T-cell (primary cell): ENCODE data around the gene HSDL1. TPM values are rescaled to one million over a fixed set of nuclear protein-coding genes. Genes with fewer than 3 reads are reported as not detected.
"Not testable (repeated sequence)": the region's sequence is repeated elsewhere in the genome, so short reads cannot be mapped to it uniquely, and the experiment has no call there.

Experiments
- ATAC-seq, 4 experiments: fragments of 200-7000 bp in 3 of 4; fragments of 150-1000 bp in 1 of 4; cut with Tn5 transposase; replicated peaks in 1 of 4; 1 replicate in 3 of 4; 2 replicates in 1 of 4; pipeline ENCODE4 v1.10.0; 2021; ENCODE audit warnings: moderate library complexity in 3 of 4, mild to moderate bottlenecking in 2 of 4, moderate number of reproducible peaks in 1 of 4
- CTCF ChIA-PET, 2 donors: fragments of 300-600 bp; sonication (Branson Sonifier 250); formaldehyde crosslinking; loops; one replicate each; lab custom pipeline; 2022; ENCODE audit warnings: antibody characterized with exemption in 2 of 2; lab: Charles Lee
- POLR2A ChIA-PET, 2 donors: fragments of 300-600 bp; sonication (Branson Sonifier 250); formaldehyde crosslinking; loops; one replicate each; lab custom pipeline; 2022; ENCODE audit warnings: antibody characterized with exemption in 2 of 2; lab: Charles Lee
- DNase-seq, 35 experiments: peaks; one replicate each; pipeline versions ENCODE4 v3.0.0 to v3.0.0-alpha.2; 2013 to 2023
- H3K27ac ChIP-seq: one replicate; pipeline ENCODE4 v1.5.1; 2013; ENCODE audit warnings: low read length
- H3K27me3 ChIP-seq, 2 experiments: replicated peaks in 1 of 2; 1 replicate in 1 of 2; 2 replicates in 1 of 2; pipeline versions ENCODE4 v1.6.1 to v1.7.0; 2013; ENCODE audit warnings: low read length in 1 of 2, mixed read lengths in 1 of 2; ENCODE audit not compliant: control insufficient read depth in 2 of 2, insufficient read depth in 2 of 2; ENCODE audit errors: extremely low read depth in 1 of 2
- H3K36me3 ChIP-seq, 2 donors: 1 replicate in 1 of 2; 2 replicates in 1 of 2; pipeline versions ENCODE4 v1.6.1 to v1.7.0; 2013; ENCODE audit warnings: low read length in 1 of 2; ENCODE audit not compliant: control insufficient read depth in 2 of 2, insufficient read depth in 1 of 2; ENCODE audit errors: extremely low read depth in 1 of 2
- H3K4me1 ChIP-seq, 2 experiments: 1 replicate in 1 of 2; 2 replicates in 1 of 2; pipeline versions ENCODE4 v1.6.1 to v1.7.0; 2013; ENCODE audit warnings: low read length in 2 of 2, mixed read lengths in 1 of 2; ENCODE audit not compliant: insufficient read depth in 2 of 2, control insufficient read depth in 1 of 2; ENCODE audit errors: extremely low read depth in 1 of 2
- H3K4me3 ChIP-seq, 2 donors: 1 replicate in 1 of 2; 2 replicates in 1 of 2; pipeline versions ENCODE4 v1.5.1 to v1.7.0; 2013; ENCODE audit warnings: mild to moderate bottlenecking in 2 of 2, low read length in 1 of 2, moderate library complexity in 1 of 2; ENCODE audit not compliant: control insufficient read depth in 1 of 2; ENCODE audit errors: extremely low read depth in 1 of 2
- H3K9me3 ChIP-seq: 2 replicates; pipeline ENCODE4 v1.7.0; 2013
- H3K27ac Mint-ChIP-seq, 2 donors: one replicate each; pipeline ENCODE4 v1.8.0; 2020 to 2021; ENCODE audit warnings: mild to moderate bottlenecking in 2 of 2, mixed read lengths in 2 of 2
- H3K27me3 Mint-ChIP-seq, 2 donors: one replicate each; pipeline ENCODE4 v1.8.0; 2021 to 2022; ENCODE audit warnings: mixed read lengths in 2 of 2
- H3K36me3 Mint-ChIP-seq: one replicate; pipeline ENCODE4 v1.8.0; 2021; ENCODE audit warnings: mixed read lengths
- H3K4me1 Mint-ChIP-seq, 3 donors: one replicate each; pipeline ENCODE4 v1.8.0; 2020 to 2022; ENCODE audit warnings: mixed read lengths in 3 of 3, mild to moderate bottlenecking in 1 of 3
- H3K4me3 Mint-ChIP-seq, 3 donors: one replicate each; pipeline ENCODE4 v1.8.0; 2020 to 2022; ENCODE audit warnings: mild to moderate bottlenecking in 3 of 3, mixed read lengths in 3 of 3, moderate library complexity in 3 of 3
- H3K9me3 Mint-ChIP-seq, 3 donors: one replicate each; pipeline ENCODE4 v1.8.0; 2020 to 2022; ENCODE audit warnings: mixed read lengths in 3 of 3
- WGBS: methylation state at CpG from one replicate; pipeline ENCODE4 v1.1.5; 2013; ENCODE audit warnings: missing lambda C conversion rate; ENCODE audit not compliant: insufficient coverage; 5-methylcytosine and 5-hydroxymethylcytosine counted together
- total RNA-seq, 35 experiments: library from RNA in 6 of 35; stranded (reverse) in 6 of 35; fragments of 120-200 nt in 1 of 35; gene quantifications; one replicate each; pipeline versions ENCODE4 v1.2.1 to v1.2.4 and lab custom pipeline; 2013 to 2026

The HSDL1 gene
- total RNA-seq, 5 donors from 2014 or later (not counting 1 experiment from before 2014, with no cell fraction given) = 11.9 to 23.5 (median 20.4) TPM

DNA sequence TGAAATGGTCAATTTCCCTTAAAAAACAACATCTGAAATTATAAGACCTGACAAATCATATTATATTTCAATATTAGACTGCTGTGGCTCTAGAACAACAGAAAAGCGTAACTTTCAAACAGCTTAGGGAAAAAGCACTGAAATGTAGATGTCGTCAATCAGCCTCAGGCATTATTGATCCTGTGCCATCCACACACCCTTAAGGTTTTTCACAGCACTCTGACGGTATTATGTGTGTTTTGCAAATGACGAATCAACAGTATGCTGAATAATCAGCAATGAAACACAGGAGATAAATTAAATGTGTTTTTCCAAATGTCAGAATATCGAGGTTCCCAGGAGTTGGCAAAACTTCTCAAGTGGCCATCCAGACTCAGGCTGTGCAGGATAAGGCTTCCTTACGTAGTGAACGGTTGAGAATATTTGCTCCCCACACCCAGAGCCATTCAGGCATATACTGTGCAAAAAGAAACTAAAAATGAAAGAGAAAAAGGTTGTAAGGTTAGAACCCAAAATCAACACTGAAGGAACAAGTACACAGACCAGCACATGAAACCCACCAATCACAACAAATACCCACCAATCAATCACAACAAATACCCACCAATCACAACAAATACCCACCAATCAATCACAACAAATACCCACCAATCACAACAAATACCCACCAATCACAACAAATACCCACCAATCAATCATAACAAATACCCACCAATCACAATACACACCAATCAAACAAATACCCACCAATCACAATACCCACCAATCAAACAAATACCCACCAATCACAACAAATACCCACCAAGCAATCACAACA is 20.5 kb downstream of the HSDL1 start:
- 90% methylated on average over 2 of the region's 7 CpGs for WGBS
- no peaks in the 10 kb centered on the region for H3K4me1 Mint-ChIP-seq
- CTCF ChIA-PET = no interaction called here
- POLR2A ChIA-PET = no interaction called here
- Histone ChIP-seq H3K9me3 (no peaks in the 10 kb centered on the region), H3K27me3 (no peaks in the 10 kb centered on the region), H3K27ac (no peak overlapping the region), H3K36me3 (peaks cover under 1 to 10% of the 10 kb centered on the region in 2 donors), H3K4me3 (no peak overlapping the region), H3K4me1 (no peaks in the 10 kb centered on the region)
- ATAC-seq (no peak), DNase-seq (no peak)
- no peaks in the 10 kb centered on the region for H3K9me3 Mint-ChIP-seq
- H3K27me3 Mint-ChIP-seq = no peaks in the 10 kb centered on the region
- H3K4me3 Mint-ChIP-seq = no peak overlapping the region
- peaks cover 29% of the 10 kb centered on the region for H3K36me3 Mint-ChIP-seq
- H3K27ac Mint-ChIP-seq = no peak overlapping the region

DNA sequence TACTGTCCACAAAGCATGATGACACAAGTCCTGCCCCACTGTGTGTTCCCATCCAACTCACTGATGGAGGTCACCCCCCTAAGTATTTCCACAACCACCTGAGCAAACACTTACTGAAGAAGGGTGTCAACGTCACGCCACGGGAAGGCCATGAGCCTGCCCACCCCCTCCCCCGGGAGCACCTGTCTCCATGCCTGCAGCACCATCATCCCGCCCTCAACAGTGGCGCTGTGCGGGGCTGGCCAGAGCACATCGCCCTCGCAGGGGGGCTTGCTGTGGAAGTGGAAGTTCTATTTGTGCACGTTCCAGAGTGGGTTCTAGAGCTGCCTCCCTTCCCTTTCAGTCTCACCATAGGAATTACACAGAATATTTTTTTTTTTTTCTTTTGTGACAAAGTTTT is 24.0 kb downstream of the HSDL1 start:
- WGBS = no CpG with 5 or more reads among the region's 10 CpGs
- Histone ChIP-seq H3K36me3 (peaks cover 0 to 8% of the 10 kb centered on the region in 2 donors), H3K4me1 (peaks cover under 1 to 11% of the 10 kb centered on the region in 2 experiments), H3K4me3 (no peak overlapping the region), H3K9me3 (no peaks in the 10 kb centered on the region), H3K27ac (no peak overlapping the region), H3K27me3 (no peaks in the 10 kb centered on the region)
- no peak for ATAC-seq
- Mint-ChIP-seq H3K36me3 (peaks cover 16% of the 10 kb centered on the region), H3K27ac (no peak overlapping the region), H3K27me3 (no peaks in the 10 kb centered on the region), H3K4me1 (peaks cover 9 to 13% (median 12%) of the 10 kb centered on the region in 3 donors), H3K9me3 (no peaks in the 10 kb centered on the region), H3K4me3 (no peak overlapping the region)
- DNase-seq = no peak
- ChIA-PET CTCF (no interaction called here), POLR2A (no interaction called here)

DNA sequence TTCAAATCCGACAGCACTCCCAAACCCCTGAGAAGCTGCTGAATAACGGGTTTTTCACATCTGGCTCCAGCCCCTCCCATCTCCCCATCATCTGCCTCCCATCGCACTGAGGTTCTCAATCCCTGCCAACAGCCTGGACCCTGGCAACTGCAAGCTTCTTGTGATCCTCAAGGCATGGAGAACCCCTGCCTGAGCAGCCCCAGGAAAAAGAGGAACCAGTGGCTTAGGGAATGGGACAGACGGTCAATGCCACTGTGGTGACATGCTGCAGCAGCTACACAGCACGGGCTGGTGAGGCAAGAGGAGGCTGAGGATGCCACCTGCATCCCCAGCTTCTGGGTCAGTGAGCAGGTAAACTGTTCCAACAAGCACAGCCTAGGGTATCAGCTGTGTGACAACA is 25.0 kb downstream of the HSDL1 start:
- 82% methylated on average over 5 of the region's 5 CpGs for WGBS
- DNase-seq (no peak), ATAC-seq (no peak)
- Histone ChIP-seq H3K27ac (no peak overlapping the region), H3K4me3 (no peak overlapping the region), H3K27me3 (no peaks in the 10 kb centered on the region), H3K4me1 (peaks cover 10 to 19% of the 10 kb centered on the region in 2 experiments), H3K9me3 (no peaks in the 10 kb centered on the region), H3K36me3 (peaks cover 0 to 8% of the 10 kb centered on the region in 2 donors)
- ChIA-PET POLR2A (interaction anchor here in 1 of 2 donors (0.7 kb wide), 1 partner anchor 24 kb away, joined by 3 read pairs; no protein-coding TSS in a partner anchor), CTCF (interaction anchor here in 1 of 2 donors (0.5 to 1.2 kb wide), 2 partner anchors 24 to 67 kb away, joined by 4 to 5 read pairs; partner anchors contain the start of gene TAF1C)
- Mint-ChIP-seq H3K4me1 (peaks cover 18 to 23% (median 19%) of the 10 kb centered on the region in 3 donors), H3K4me3 (no peak overlapping the region), H3K27ac (no peak overlapping the region), H3K27me3 (no peaks in the 10 kb centered on the region), H3K9me3 (no peaks in the 10 kb centered on the region), H3K36me3 (peaks cover 8% of the 10 kb centered on the region)

DNA sequence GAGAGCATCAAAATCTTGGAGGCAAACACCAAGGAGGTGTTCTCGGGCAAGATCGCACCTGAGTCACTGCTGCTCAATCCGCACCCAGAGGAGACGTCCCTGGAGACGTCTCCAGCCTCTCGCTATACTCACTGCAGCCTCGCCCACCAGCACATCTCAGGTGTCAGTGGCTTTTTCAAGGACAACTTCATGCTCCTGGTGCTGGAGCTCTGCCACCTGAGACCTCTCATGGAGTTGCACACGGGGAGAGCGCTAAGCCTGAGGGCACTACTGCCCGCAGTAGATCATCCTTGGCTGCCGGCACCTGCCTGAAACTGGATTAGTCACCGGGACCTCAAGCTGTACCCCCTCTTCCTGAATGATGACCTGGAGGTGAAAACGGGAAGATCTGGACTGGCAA is 25.6 kb downstream of the HSDL1 start:
- H3K27me3 ChIP-seq = no peaks in the 10 kb centered on the region
- Mint-ChIP-seq H3K4me1 (peaks cover 22 to 27% (median 24%) of the 10 kb centered on the region in 3 donors), H3K4me3 (no peak overlapping the region), H3K27me3 (no peaks in the 10 kb centered on the region), H3K9me3 (no peaks in the 10 kb centered on the region), H3K27ac (no peak overlapping the region), H3K36me3 (peaks cover 8% of the 10 kb centered on the region)
- DNase-seq = no peak
- no peak overlapping the region for H3K27ac ChIP-seq
- H3K4me3 ChIP-seq = no peak overlapping the region
- peaks cover 10 to 26% of the 10 kb centered on the region in 2 experiments for H3K4me1 ChIP-seq
- H3K9me3 ChIP-seq = no peaks in the 10 kb centered on the region
- H3K36me3 ChIP-seq = peaks cover 0 to 6% of the 10 kb centered on the region in 2 donors
- no peak for ATAC-seq
- ChIA-PET CTCF (interaction anchor here in 1 of 2 donors (1.2 kb wide), 1 partner anchor 68 kb away, joined by 5 read pairs; the partner anchor contains the start of gene TAF1C), POLR2A (interaction anchor here (0.6 to 0.7 kb wide), 3 partner anchors 25 to 604 kb away, joined by 3 to 4 read pairs (median 3); no protein-coding TSS in a partner anchor)
- 92% methylated on average over 13 of the region's 13 CpGs for WGBS

DNA sequence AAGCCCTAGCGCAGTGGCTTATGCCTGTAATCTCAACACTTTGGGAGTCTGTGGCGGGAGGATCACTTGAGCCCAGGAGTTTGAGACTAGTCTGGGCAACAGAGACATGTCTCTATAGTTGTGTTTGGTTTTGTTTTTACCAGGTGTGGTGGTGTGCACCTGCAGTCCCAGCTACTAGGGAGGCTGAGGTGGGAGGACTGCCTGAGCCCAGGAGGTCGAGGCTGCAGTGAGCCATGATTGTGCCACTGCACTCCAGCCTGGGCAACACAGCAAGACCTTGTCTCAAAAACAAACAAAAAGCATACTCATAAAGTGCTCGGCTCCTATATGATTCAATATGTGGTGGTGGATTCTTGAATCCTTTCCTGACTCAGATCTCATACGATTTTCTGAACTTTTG is 26.7 kb downstream of the HSDL1 start:
- H3K4me3 ChIP-seq, H3K27ac ChIP-seq, POLR2A ChIA-PET, ATAC-seq, DNase-seq, H3K36me3 ChIP-seq, H3K36me3 Mint-ChIP-seq, H3K9me3 ChIP-seq, H3K27me3 ChIP-seq, H3K9me3 Mint-ChIP-seq, H3K27me3 Mint-ChIP-seq: not testable (repeated sequence)
- Mint-ChIP-seq H3K4me3 (peak overlapping the region; percentile 30 to 62 (median 62)), H3K4me1 (peaks cover 24 to 31% (median 29%) of the 10 kb centered on the region in 3 donors), H3K27ac (peak overlapping the region in 1 of 2 donors; percentile 11)
- CTCF ChIA-PET = interaction anchor here in 1 of 2 donors (3.3 kb wide), 1 partner anchor 69 kb away, joined by 13 read pairs; the partner anchor contains the start of gene TAF1C
- H3K4me1 ChIP-seq = peaks cover 10 to 30% of the 10 kb centered on the region in 2 experiments
- WGBS = no CpG with 5 or more reads among the region's 5 CpGs

DNA sequence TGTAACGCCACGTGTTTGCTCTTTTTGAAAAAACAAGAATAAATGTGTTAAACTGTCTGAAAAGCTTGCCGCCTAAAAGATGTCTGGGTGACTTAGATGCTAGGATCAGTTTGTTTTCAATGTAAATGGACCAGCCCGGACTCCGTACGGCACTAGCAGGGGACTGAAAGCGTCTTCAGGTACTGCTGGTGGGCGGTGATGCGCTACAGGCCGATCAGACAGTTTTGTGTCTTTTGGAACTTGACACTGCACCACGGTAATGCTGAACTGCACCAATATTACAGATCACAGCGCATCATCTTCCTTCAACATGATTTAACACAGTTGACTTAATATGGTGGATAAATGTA is 27.5 kb downstream of the HSDL1 start:
- H3K27ac ChIP-seq = peak overlapping the region; percentile 68
- peaks cover 12 to 30% of the 10 kb centered on the region in 2 experiments for H3K4me1 ChIP-seq
- peaks cover 4% of the 10 kb centered on the region for H3K36me3 Mint-ChIP-seq
- H3K27me3 Mint-ChIP-seq = no peaks in the 10 kb centered on the region
- H3K9me3 ChIP-seq = no peaks in the 10 kb centered on the region
- H3K9me3 Mint-ChIP-seq = no peaks in the 10 kb centered on the region
- ChIA-PET CTCF (interaction anchor here (0.6 to 3.3 kb wide), 5 partner anchors 14 to 70 kb away, joined by 3 to 13 read pairs (median 5); partner anchors contain the start of genes DNAAF1 (in 1 of the 2), HSDL1 (in 1 of the 2) and TAF1C (in 1 of the 2)), POLR2A (interaction anchor here in 1 of 2 donors (0.6 to 1.7 kb wide), 4 partner anchors 26 to 410 kb away, joined by 3 to 7 read pairs (median 4); partner anchors contain the start of genes HSDL1 and TAF1C)
- ATAC-seq (peak in 1 of 4 experiments; percentile 1), DNase-seq (peak in 26 of 35 experiments; percentile 4 to 55 (median 20))
- H3K4me3 Mint-ChIP-seq = peak overlapping the region; percentile 89 to 95 (median 89)
- H3K4me1 Mint-ChIP-seq = peaks cover 28 to 34% (median 29%) of the 10 kb centered on the region in 3 donors
- H3K36me3 ChIP-seq = peaks cover 0 to 3% of the 10 kb centered on the region in 2 donors
- H3K27ac Mint-ChIP-seq = peak overlapping the region; percentile 84 to 85
- H3K4me3 ChIP-seq = peak overlapping the region; percentile 79 to 89
- 3% methylated on average over 10 of the region's 12 CpGs for WGBS
- H3K27me3 ChIP-seq = no peaks in the 10 kb centered on the region
